GM23338 (cell line): Measurements from ENCODE around the gene LRRIQ4. TPM values are rescaled to one million over a fixed set of nuclear protein-coding genes. Genes with fewer than 3 reads are reported as not detected.

Experiments used
- ATAC-seq: fragments of 200-7000 bp; cut with Tn5 transposase; 3 replicates; pipeline ENCODE4 v1.9.1; 2020
- DNase-seq: peaks from one replicate; pipeline ENCODE4 v3.0.0-alpha.2; 2015; ENCODE audit warnings: low spot score
- H2AFZ ChIP-seq: fragments of 200-600 bp; sonication (generic); 2 replicates; pipeline ENCODE4 v1.8.0; 2016; ENCODE audit warnings: antibody characterized with exemption, mild to moderate bottlenecking, moderate library complexity
- H3F3A ChIP-seq: fragments of 200-600 bp; sonication (generic); replicated peaks from 2 replicates; pipeline ENCODE4 v1.8.0; 2017; ENCODE audit warnings: antibody characterized with exemption, mixed run types, low read depth
- H3K27ac ChIP-seq: fragments of 200-600 bp; sonication (generic); 2 replicates; pipeline ENCODE4 v1.6.1; 2016; ENCODE audit warnings: low read depth
- H3K27me3 ChIP-seq: fragments of 200-600 bp; sonication (generic); 2 replicates; pipeline ENCODE4 v1.8.0; 2016; ENCODE audit warnings: mild to moderate bottlenecking, mixed run types, moderate library complexity; ENCODE audit not compliant: insufficient read depth
- H3K36me3 ChIP-seq: fragments of 200-600 bp; sonication (generic); 2 replicates; pipeline ENCODE4 v1.8.0; 2016; ENCODE audit warnings: mild to moderate bottlenecking; ENCODE audit not compliant: insufficient read depth
- H3K4me1 ChIP-seq: fragments of 200-600 bp; sonication (generic); 2 replicates; pipeline ENCODE4 v1.8.0; 2016; ENCODE audit warnings: mild to moderate bottlenecking, moderate library complexity; ENCODE audit not compliant: insufficient read depth
- H3K4me2 ChIP-seq: fragments of 200-600 bp; sonication (generic); 2 replicates; pipeline ENCODE4 v1.7.1; 2017; ENCODE audit warnings: mixed run types
- H3K4me3 ChIP-seq: fragments of 200-600 bp; sonication (generic); 2 replicates; pipeline ENCODE4 v1.6.1; 2016; ENCODE audit warnings: mixed run types
- H3K79me2 ChIP-seq: fragments of 200-600 bp; sonication (generic); replicated peaks from 2 replicates; pipeline ENCODE4 v1.8.0; 2017; ENCODE audit warnings: mild to moderate bottlenecking; ENCODE audit not compliant: insufficient read depth
- H3K9me2 ChIP-seq: fragments of 200-600 bp; sonication (generic); 2 replicates; pipeline ENCODE4 v1.8.0; 2017; ENCODE audit not compliant: insufficient read depth
- H4K20me1 ChIP-seq: fragments of 200-600 bp; sonication (generic); replicated peaks from 2 replicates; pipeline ENCODE4 v1.8.0; 2017; ENCODE audit warnings: mild to moderate bottlenecking; ENCODE audit not compliant: insufficient read depth
- H3K27ac Mint-ChIP-seq: 2 replicates; pipeline ENCODE4 v1.8.0; 2020; ENCODE audit warnings: inconsistent platforms, mild to moderate bottlenecking, moderate library complexity, mixed read lengths
- H3K27me3 Mint-ChIP-seq: 3 replicates; pipeline ENCODE4 v1.8.0; 2022; ENCODE audit warnings: low read depth, mild to moderate bottlenecking, moderate library complexity, mixed read lengths, inconsistent platforms; ENCODE audit not compliant: insufficient read depth, poor library complexity
- H3K36me3 Mint-ChIP-seq: 3 replicates; pipeline ENCODE4 v1.8.0; 2021; ENCODE audit warnings: low read depth, mild to moderate bottlenecking, inconsistent platforms, moderate library complexity, mixed read lengths
- H3K4me1 Mint-ChIP-seq: 3 replicates; pipeline ENCODE4 v1.8.0; 2020; ENCODE audit warnings: mild to moderate bottlenecking, inconsistent platforms, mixed read lengths
- H3K4me3 Mint-ChIP-seq: 3 replicates; pipeline ENCODE4 v1.8.0; 2021; ENCODE audit warnings: moderate library complexity, mild to moderate bottlenecking, inconsistent platforms, mixed read lengths
- H3K9me3 Mint-ChIP-seq: 3 replicates; pipeline ENCODE4 v1.8.0; 2020; ENCODE audit warnings: moderate library complexity, mild to moderate bottlenecking, inconsistent platforms, mixed read lengths
- CREB1 ChIP-seq: fragments of 250-450 bp; sonication (Bioruptor Pico); IDR thresholded peaks from 2 replicates; pipeline ENCODE4 v1.5.0; 2020; ENCODE audit warnings: low read depth, mild to moderate bottlenecking, moderate library complexity
- EZH2 ChIP-seq: fragments of 200-600 bp; sonication (generic); IDR thresholded peaks from one replicate; pipeline ENCODE4 v1.8.0; 2017; ENCODE audit warnings: antibody characterized with exemption, mild to moderate bottlenecking, low read depth; ENCODE audit not compliant: unreplicated experiment
- EZH2phosphoT487 ChIP-seq: fragments of 200-600 bp; sonication (generic); IDR thresholded peaks from one replicate; pipeline ENCODE4 v1.8.1; 2018; ENCODE audit warnings: antibody characterized with exemption; ENCODE audit not compliant: unreplicated experiment
- JUNB ChIP-seq: IDR thresholded peaks from one replicate; pipeline ENCODE4 v1.6.1; 2016; ENCODE audit warnings: antibody characterized with exemption; ENCODE audit not compliant: unreplicated experiment
- NANOG ChIP-seq: IDR thresholded peaks from 2 replicates; pipeline ENCODE4 v1.6.1; 2016; ENCODE audit warnings: antibody characterized with exemption, borderline replicate concordance
- POLR2AphosphoS5 ChIP-seq: IDR thresholded peaks from 2 replicates; pipeline ENCODE4 v1.6.1; 2016; ENCODE audit warnings: antibody characterized with exemption, low read depth
- STAT1 ChIP-seq: IDR thresholded peaks from one replicate; pipeline ENCODE4 v1.6.1; 2016; ENCODE audit warnings: antibody characterized with exemption; ENCODE audit not compliant: unreplicated experiment
- ZNF114 ChIP-seq: fragments of 250-450 bp; sonication (Bioruptor Pico); IDR thresholded peaks from 2 replicates; pipeline ENCODE4 v1.5.0; 2020; ENCODE audit warnings: mild to moderate bottlenecking, moderate library complexity
- ZNF331 ChIP-seq: fragments of 250-450 bp; sonication (Bioruptor Pico); IDR thresholded peaks from 2 replicates; pipeline ENCODE4 v1.5.0; 2020; ENCODE audit warnings: low read depth, mild to moderate bottlenecking, moderate library complexity
- polyA plus RNA-seq: library from polyadenylated mRNA; unstranded; fragments of >200 nt; fragmentation: Nextera tagmentation; extraction: Ambion mirVana; gene quantifications from 2 replicates; pipeline ENCODE4 v1.2.1, GENCODE V29; 2016
- total RNA-seq: library from RNA; depleted of rRNA; stranded (reverse); fragments of >200 nt; shearing (Covaris generic); gene quantifications from 2 replicates; pipeline ENCODE4 v1.2.3, GENCODE V29; 2014
- TF ChIP-seq, protein P1 (sequence below): fragments of 250-450 bp; sonication (Bioruptor Pico); IDR thresholded peaks from 2 replicates; pipeline ENCODE4 v1.5.0; 2020; ENCODE audit warnings: mild to moderate bottlenecking, moderate library complexity
- TF ChIP-seq, protein P2 (sequence below), 2 experiments: fragments of 200-600 bp in 1 of 2; sonication (generic) in 1 of 2; conservative IDR thresholded peaks; 2 replicates each; pipeline versions ENCODE4 v1.5.1 to v1.6.1; 2016 to 2017; ENCODE audit warnings: antibody characterized with exemption in 2 of 2, low read depth in 2 of 2, mild to moderate bottlenecking in 2 of 2, moderate library complexity in 1 of 2
- TF ChIP-seq, protein P3 (sequence below): IDR thresholded peaks from 2 replicates; pipeline ENCODE4 v1.6.1; 2016; ENCODE audit warnings: antibody characterized with exemption
- TF ChIP-seq, protein P4 (sequence below): IDR thresholded peaks from one replicate; pipeline ENCODE4 v1.6.1; 2018; ENCODE audit warnings: antibody characterized with exemption; ENCODE audit not compliant: unreplicated experiment

Gene LRRIQ4
- total and polyA plus RNA-seq, 2 experiments from 2014 or later, result 0.29 TPM; not detected in 1

GRCh38 chr3:169825316-169825715, 12.6 kb downstream of the LRRIQ4 start:
- Histone ChIP-seq H4K20me1 (no peaks in the 10 kb centered on the region), H3K9me2 (no peaks in the 10 kb centered on the region), H3K27me3 (no peaks in the 10 kb centered on the region), H3K4me2 (no peak overlapping the region), H3K36me3 (no peaks in the 10 kb centered on the region), H3F3A (no peaks in the 10 kb centered on the region), H3K4me1 (no peaks in the 10 kb centered on the region), H3K27ac (no peak overlapping the region), H2AFZ (no peak overlapping the region), H3K79me2 (no peaks in the 10 kb centered on the region), H3K4me3 (no peak overlapping the region)
- Mint-ChIP-seq H3K36me3 (no peaks in the 10 kb centered on the region), H3K4me1 (no peaks in the 10 kb centered on the region; the same call in 2 of the 3 replicates), H3K27me3 (peaks cover 2% of the 10 kb centered on the region), H3K4me3 (no peak overlapping the region), H3K9me3 (no peaks in the 10 kb centered on the region), H3K27ac (no peak overlapping the region)
- DNase-seq (no peak), ATAC-seq (no peak)
- TF ChIP-seq, protein P1, sequence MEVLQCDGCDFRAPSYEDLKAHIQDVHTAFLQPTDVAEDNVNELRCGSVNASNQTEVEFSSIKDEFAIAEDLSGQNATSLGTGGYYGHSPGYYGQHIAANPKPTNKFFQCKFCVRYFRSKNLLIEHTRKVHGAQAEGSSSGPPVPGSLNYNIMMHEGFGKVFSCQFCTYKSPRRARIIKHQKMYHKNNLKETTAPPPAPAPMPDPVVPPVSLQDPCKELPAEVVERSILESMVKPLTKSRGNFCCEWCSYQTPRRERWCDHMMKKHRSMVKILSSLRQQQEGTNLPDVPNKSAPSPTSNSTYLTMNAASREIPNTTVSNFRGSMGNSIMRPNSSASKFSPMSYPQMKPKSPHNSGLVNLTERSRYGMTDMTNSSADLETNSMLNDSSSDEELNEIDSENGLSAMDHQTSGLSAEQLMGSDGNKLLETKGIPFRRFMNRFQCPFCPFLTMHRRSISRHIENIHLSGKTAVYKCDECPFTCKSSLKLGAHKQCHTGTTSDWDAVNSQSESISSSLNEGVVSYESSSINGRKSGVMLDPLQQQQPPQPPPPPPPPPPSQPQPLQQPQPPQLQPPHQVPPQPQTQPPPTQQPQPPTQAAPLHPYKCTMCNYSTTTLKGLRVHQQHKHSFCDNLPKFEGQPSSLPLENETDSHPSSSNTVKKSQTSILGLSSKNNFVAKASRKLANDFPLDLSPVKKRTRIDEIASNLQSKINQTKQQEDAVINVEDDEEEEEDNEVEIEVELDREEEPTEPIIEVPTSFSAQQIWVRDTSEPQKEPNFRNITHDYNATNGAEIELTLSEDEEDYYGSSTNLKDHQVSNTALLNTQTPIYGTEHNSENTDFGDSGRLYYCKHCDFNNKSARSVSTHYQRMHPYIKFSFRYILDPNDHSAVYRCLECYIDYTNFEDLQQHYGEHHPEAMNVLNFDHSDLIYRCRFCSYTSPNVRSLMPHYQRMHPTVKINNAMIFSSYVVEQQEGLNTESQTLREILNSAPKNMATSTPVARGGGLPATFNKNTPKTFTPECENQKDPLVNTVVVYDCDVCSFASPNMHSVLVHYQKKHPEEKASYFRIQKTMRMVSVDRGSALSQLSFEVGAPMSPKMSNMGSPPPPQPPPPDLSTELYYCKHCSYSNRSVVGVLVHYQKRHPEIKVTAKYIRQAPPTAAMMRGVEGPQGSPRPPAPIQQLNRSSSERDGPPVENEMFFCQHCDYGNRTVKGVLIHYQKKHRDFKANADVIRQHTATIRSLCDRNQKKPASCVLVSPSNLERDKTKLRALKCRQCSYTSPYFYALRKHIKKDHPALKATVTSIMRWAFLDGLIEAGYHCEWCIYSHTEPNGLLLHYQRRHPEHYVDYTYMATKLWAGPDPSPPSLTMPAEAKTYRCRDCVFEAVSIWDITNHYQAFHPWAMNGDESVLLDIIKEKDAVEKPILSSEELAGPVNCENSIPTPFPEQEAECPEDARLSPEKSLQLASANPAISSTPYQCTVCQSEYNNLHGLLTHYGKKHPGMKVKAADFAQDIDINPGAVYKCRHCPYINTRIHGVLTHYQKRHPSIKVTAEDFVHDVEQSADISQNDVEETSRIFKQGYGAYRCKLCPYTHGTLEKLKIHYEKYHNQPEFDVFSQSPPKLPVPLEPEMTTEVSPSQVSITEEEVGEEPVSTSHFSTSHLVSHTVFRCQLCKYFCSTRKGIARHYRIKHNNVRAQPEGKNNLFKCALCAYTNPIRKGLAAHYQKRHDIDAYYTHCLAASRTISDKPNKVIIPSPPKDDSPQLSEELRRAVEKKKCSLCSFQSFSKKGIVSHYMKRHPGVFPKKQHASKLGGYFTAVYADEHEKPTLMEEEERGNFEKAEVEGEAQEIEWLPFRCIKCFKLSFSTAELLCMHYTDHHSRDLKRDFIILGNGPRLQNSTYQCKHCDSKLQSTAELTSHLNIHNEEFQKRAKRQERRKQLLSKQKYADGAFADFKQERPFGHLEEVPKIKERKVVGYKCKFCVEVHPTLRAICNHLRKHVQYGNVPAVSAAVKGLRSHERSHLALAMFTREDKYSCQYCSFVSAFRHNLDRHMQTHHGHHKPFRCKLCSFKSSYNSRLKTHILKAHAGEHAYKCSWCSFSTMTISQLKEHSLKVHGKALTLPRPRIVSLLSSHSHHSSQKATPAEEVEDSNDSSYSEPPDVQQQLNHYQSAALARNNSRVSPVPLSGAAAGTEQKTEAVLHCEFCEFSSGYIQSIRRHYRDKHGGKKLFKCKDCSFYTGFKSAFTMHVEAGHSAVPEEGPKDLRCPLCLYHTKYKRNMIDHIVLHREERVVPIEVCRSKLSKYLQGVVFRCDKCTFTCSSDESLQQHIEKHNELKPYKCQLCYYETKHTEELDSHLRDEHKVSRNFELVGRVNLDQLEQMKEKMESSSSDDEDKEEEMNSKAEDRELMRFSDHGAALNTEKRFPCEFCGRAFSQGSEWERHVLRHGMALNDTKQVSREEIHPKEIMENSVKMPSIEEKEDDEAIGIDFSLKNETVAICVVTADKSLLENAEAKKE (CRISPR knock-in tag), result no peak
- TF ChIP-seq ZNF114 (CRISPR knock-in tag), result no peak
- TF ChIP-seq, protein P2, sequence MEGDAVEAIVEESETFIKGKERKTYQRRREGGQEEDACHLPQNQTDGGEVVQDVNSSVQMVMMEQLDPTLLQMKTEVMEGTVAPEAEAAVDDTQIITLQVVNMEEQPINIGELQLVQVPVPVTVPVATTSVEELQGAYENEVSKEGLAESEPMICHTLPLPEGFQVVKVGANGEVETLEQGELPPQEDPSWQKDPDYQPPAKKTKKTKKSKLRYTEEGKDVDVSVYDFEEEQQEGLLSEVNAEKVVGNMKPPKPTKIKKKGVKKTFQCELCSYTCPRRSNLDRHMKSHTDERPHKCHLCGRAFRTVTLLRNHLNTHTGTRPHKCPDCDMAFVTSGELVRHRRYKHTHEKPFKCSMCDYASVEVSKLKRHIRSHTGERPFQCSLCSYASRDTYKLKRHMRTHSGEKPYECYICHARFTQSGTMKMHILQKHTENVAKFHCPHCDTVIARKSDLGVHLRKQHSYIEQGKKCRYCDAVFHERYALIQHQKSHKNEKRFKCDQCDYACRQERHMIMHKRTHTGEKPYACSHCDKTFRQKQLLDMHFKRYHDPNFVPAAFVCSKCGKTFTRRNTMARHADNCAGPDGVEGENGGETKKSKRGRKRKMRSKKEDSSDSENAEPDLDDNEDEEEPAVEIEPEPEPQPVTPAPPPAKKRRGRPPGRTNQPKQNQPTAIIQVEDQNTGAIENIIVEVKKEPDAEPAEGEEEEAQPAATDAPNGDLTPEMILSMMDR (conservative IDR thresholded peaks at IDR 0.05; ENCODE audit: low read depth in 2 of 2), result no peak
- TF ChIP-seq, protein P3, sequence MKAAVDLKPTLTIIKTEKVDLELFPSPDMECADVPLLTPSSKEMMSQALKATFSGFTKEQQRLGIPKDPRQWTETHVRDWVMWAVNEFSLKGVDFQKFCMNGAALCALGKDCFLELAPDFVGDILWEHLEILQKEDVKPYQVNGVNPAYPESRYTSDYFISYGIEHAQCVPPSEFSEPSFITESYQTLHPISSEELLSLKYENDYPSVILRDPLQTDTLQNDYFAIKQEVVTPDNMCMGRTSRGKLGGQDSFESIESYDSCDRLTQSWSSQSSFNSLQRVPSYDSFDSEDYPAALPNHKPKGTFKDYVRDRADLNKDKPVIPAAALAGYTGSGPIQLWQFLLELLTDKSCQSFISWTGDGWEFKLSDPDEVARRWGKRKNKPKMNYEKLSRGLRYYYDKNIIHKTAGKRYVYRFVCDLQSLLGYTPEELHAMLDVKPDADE, result no peak
- no peak for TF ChIP-seq POLR2AphosphoS5
- TF ChIP-seq, protein P4, sequence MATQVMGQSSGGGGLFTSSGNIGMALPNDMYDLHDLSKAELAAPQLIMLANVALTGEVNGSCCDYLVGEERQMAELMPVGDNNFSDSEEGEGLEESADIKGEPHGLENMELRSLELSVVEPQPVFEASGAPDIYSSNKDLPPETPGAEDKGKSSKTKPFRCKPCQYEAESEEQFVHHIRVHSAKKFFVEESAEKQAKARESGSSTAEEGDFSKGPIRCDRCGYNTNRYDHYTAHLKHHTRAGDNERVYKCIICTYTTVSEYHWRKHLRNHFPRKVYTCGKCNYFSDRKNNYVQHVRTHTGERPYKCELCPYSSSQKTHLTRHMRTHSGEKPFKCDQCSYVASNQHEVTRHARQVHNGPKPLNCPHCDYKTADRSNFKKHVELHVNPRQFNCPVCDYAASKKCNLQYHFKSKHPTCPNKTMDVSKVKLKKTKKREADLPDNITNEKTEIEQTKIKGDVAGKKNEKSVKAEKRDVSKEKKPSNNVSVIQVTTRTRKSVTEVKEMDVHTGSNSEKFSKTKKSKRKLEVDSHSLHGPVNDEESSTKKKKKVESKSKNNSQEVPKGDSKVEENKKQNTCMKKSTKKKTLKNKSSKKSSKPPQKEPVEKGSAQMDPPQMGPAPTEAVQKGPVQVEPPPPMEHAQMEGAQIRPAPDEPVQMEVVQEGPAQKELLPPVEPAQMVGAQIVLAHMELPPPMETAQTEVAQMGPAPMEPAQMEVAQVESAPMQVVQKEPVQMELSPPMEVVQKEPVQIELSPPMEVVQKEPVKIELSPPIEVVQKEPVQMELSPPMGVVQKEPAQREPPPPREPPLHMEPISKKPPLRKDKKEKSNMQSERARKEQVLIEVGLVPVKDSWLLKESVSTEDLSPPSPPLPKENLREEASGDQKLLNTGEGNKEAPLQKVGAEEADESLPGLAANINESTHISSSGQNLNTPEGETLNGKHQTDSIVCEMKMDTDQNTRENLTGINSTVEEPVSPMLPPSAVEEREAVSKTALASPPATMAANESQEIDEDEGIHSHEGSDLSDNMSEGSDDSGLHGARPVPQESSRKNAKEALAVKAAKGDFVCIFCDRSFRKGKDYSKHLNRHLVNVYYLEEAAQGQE, result no peak
- TF ChIP-seq JUNB, result no peak
- TF ChIP-seq EZH2, result no peak
- TF ChIP-seq NANOG, result no peak
- TF ChIP-seq STAT1, result no peak
- no peak for TF ChIP-seq CREB1 (CRISPR knock-in tag)
- TF ChIP-seq EZH2phosphoT487, result no peak
- no peak for TF ChIP-seq ZNF331 (CRISPR knock-in tag)
